GM23338 (cell line): ENCODE results near the gene NR0B2.

Experiments used
- CREB1 ChIP-seq: fragments of 250-450 bp; sonication (Bioruptor Pico); IDR thresholded peaks from 2 replicates; pipeline ENCODE4 v1.5.0; 2020; ENCODE audit warnings: low read depth, mild to moderate bottlenecking, moderate library complexity
- EZH2 ChIP-seq: fragments of 200-600 bp; sonication (generic); IDR thresholded peaks from one replicate; pipeline ENCODE4 v1.8.0; 2017; ENCODE audit warnings: antibody characterized with exemption, mild to moderate bottlenecking, low read depth; ENCODE audit not compliant: unreplicated experiment
- EZH2phosphoT487 ChIP-seq: fragments of 200-600 bp; sonication (generic); IDR thresholded peaks from one replicate; pipeline ENCODE4 v1.8.1; 2018; ENCODE audit warnings: antibody characterized with exemption; ENCODE audit not compliant: unreplicated experiment
- JUNB ChIP-seq: IDR thresholded peaks from one replicate; pipeline ENCODE4 v1.6.1; 2016; ENCODE audit warnings: antibody characterized with exemption; ENCODE audit not compliant: unreplicated experiment
- NANOG ChIP-seq: IDR thresholded peaks from 2 replicates; pipeline ENCODE4 v1.6.1; 2016; ENCODE audit warnings: antibody characterized with exemption, borderline replicate concordance
- POLR2AphosphoS5 ChIP-seq: IDR thresholded peaks from 2 replicates; pipeline ENCODE4 v1.6.1; 2016; ENCODE audit warnings: antibody characterized with exemption, low read depth
- ZNF114 ChIP-seq: fragments of 250-450 bp; sonication (Bioruptor Pico); IDR thresholded peaks from 2 replicates; pipeline ENCODE4 v1.5.0; 2020; ENCODE audit warnings: mild to moderate bottlenecking, moderate library complexity
- TF ChIP-seq, protein P1 (sequence below), 2 experiments: fragments of 200-600 bp in 1 of 2; sonication (generic) in 1 of 2; conservative IDR thresholded peaks; 2 replicates each; pipeline versions ENCODE4 v1.5.1 to v1.6.1; 2016 to 2017; ENCODE audit warnings: antibody characterized with exemption in 2 of 2, low read depth in 2 of 2, mild to moderate bottlenecking in 2 of 2, moderate library complexity in 1 of 2
- TF ChIP-seq, protein P2 (sequence below): IDR thresholded peaks from 2 replicates; pipeline ENCODE4 v1.6.1; 2016; ENCODE audit warnings: antibody characterized with exemption
- TF ChIP-seq, protein P3 (sequence below): IDR thresholded peaks from one replicate; pipeline ENCODE4 v1.6.1; 2018; ENCODE audit warnings: antibody characterized with exemption; ENCODE audit not compliant: unreplicated experiment

DNA sequence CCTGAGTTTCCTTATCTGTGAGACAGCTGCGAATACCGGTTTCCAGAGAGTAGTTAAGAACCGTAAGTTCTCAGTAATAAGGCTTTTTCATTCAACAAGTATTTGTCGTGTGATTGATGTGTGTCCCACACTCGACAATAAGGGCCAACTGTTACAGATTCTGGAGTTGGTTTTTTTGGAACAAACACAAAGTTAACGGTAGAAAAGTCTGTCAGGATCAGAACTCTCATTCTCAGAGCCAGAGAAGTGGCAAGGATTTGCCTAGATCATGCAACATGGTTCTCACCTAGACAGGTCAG, 8.6 kb upstream of the NR0B2 start:
- TF ChIP-seq, protein P1, sequence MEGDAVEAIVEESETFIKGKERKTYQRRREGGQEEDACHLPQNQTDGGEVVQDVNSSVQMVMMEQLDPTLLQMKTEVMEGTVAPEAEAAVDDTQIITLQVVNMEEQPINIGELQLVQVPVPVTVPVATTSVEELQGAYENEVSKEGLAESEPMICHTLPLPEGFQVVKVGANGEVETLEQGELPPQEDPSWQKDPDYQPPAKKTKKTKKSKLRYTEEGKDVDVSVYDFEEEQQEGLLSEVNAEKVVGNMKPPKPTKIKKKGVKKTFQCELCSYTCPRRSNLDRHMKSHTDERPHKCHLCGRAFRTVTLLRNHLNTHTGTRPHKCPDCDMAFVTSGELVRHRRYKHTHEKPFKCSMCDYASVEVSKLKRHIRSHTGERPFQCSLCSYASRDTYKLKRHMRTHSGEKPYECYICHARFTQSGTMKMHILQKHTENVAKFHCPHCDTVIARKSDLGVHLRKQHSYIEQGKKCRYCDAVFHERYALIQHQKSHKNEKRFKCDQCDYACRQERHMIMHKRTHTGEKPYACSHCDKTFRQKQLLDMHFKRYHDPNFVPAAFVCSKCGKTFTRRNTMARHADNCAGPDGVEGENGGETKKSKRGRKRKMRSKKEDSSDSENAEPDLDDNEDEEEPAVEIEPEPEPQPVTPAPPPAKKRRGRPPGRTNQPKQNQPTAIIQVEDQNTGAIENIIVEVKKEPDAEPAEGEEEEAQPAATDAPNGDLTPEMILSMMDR (conservative IDR thresholded peaks at IDR 0.05; ENCODE audit: low read depth in 2 of 2) = no peak
- TF ChIP-seq, protein P2, sequence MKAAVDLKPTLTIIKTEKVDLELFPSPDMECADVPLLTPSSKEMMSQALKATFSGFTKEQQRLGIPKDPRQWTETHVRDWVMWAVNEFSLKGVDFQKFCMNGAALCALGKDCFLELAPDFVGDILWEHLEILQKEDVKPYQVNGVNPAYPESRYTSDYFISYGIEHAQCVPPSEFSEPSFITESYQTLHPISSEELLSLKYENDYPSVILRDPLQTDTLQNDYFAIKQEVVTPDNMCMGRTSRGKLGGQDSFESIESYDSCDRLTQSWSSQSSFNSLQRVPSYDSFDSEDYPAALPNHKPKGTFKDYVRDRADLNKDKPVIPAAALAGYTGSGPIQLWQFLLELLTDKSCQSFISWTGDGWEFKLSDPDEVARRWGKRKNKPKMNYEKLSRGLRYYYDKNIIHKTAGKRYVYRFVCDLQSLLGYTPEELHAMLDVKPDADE = no peak
- TF ChIP-seq EZH2 = no peak
- no peak for TF ChIP-seq EZH2phosphoT487
- no peak for TF ChIP-seq POLR2AphosphoS5
- no peak for TF ChIP-seq JUNB
- no peak for TF ChIP-seq CREB1 (CRISPR knock-in tag)
- TF ChIP-seq, protein P3, sequence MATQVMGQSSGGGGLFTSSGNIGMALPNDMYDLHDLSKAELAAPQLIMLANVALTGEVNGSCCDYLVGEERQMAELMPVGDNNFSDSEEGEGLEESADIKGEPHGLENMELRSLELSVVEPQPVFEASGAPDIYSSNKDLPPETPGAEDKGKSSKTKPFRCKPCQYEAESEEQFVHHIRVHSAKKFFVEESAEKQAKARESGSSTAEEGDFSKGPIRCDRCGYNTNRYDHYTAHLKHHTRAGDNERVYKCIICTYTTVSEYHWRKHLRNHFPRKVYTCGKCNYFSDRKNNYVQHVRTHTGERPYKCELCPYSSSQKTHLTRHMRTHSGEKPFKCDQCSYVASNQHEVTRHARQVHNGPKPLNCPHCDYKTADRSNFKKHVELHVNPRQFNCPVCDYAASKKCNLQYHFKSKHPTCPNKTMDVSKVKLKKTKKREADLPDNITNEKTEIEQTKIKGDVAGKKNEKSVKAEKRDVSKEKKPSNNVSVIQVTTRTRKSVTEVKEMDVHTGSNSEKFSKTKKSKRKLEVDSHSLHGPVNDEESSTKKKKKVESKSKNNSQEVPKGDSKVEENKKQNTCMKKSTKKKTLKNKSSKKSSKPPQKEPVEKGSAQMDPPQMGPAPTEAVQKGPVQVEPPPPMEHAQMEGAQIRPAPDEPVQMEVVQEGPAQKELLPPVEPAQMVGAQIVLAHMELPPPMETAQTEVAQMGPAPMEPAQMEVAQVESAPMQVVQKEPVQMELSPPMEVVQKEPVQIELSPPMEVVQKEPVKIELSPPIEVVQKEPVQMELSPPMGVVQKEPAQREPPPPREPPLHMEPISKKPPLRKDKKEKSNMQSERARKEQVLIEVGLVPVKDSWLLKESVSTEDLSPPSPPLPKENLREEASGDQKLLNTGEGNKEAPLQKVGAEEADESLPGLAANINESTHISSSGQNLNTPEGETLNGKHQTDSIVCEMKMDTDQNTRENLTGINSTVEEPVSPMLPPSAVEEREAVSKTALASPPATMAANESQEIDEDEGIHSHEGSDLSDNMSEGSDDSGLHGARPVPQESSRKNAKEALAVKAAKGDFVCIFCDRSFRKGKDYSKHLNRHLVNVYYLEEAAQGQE = no peak
- TF ChIP-seq NANOG = no peak
- TF ChIP-seq ZNF114 (CRISPR knock-in tag) = no peak
